ENCODE measurements around the gene CTPS2. TPM values are rescaled to one million over a fixed set of nuclear protein-coding genes. Genes with fewer than 3 reads are reported as not detected.

The CTPS2 gene
- total and polyA plus RNA-seq, 10 of the 15 experiments (the other 5 are each of a cell fraction or from before 2014, with no cell fraction given) = 5.9 to 17.8 (median 14.2) TPM

GRCh38 chrX:16578218-16578617 lies 134.3 kb downstream of the CTPS2 start:
- Histone ChIP-seq H4K20me1 (ENCODE audit: control insufficient read depth, insufficient read depth) (no peaks in the 10 kb centered on the region), H3K36me3 (ENCODE audit: control insufficient read depth in 2 of 2, insufficient read depth in 2 of 2, low read length in 1 of 2) (no peaks in the 10 kb centered on the region), H3K9ac (ENCODE audit: control insufficient read depth, insufficient read depth, low read length) (no peak overlapping the region), H2AFZ (ENCODE audit: control insufficient read depth, low read depth, low read length) (no peak overlapping the region), H3K4me3 (no peak overlapping the region), H3K9me3 (replicated peaks; ENCODE audit: control insufficient read depth, insufficient read depth, low read length) (no peaks in the 10 kb centered on the region), H3K4me2 (ENCODE audit: control insufficient read depth, insufficient read depth) (no peak overlapping the region), H3K4me1 (ENCODE audit: control insufficient read depth, insufficient read depth, low read length) (no peaks in the 10 kb centered on the region), H3K27ac (ENCODE audit: control insufficient read depth, insufficient read depth) (no peak overlapping the region), H3K27me3 (replicated peaks in 1 of 2; ENCODE audit: control insufficient read depth in 2 of 2, insufficient read depth in 2 of 2, low read length in 1 of 2) (no peaks in the 10 kb centered on the region), H3K79me2 (ENCODE audit: control insufficient read depth, insufficient read depth, low read length) (no peaks in the 10 kb centered on the region)
- ChIA-PET POLR2A (no interaction called here), CTCF (no interaction called here), SMC1A (ENCODE audit: uncharacterized antibody, unreplicated experiment) (no interaction called here), RAD21 (ENCODE audit: unreplicated experiment) (no interaction called here)
- ATAC-seq = no peak
- no peak for TF ChIP-seq SPI1 (IDR thresholded peaks at IDR 0.05; ENCODE audit: borderline replicate concordance, insufficient read depth, low read depth, low read length)
- TF ChIP-seq TCF7 (IDR thresholded peaks at IDR 0.05; ENCODE audit: borderline replicate concordance) = no peak
- no peak for TF ChIP-seq ZBTB33 (IDR thresholded peaks at IDR 0.05)
- no peak for FAIRE-seq
- in situ Hi-C loops (cut with MboI) = no loop called here
- intact Hi-C loops (cut with micrococcal nuclease; ENCODE audit: unreplicated experiment) = no loop called here
- no peak for DNase-seq (ENCODE audit: low read depth, low spot score)
- no TSS peak for BruUV-seq (replicated peaks)
- 23% methylated on average over 2 of the region's 2 CpGs for WGBS (ENCODE audit: insufficient coverage, insufficient replicate concordance, low lambda C conversion rate, missing lambda C conversion rate)

GRCh38 chrX:16577483-16578029 lies 134.9 kb downstream of the CTPS2 start:
- no peaks in the 10 kb centered on the region for H3K36me3 ChIP-seq (ENCODE audit: control insufficient read depth in 2 of 2, insufficient read depth in 2 of 2, low read length in 1 of 2)
- H3K4me2 ChIP-seq (ENCODE audit: control insufficient read depth, insufficient read depth) = no peak overlapping the region
- no peaks in the 10 kb centered on the region for H3K79me2 ChIP-seq (ENCODE audit: control insufficient read depth, insufficient read depth, low read length)
- H3K4me3 ChIP-seq = no peak overlapping the region
- no peaks in the 10 kb centered on the region for H4K20me1 ChIP-seq (ENCODE audit: control insufficient read depth, insufficient read depth)
- H2AFZ ChIP-seq (ENCODE audit: control insufficient read depth, low read depth, low read length) = no peak overlapping the region
- H3K4me1 ChIP-seq (ENCODE audit: control insufficient read depth, insufficient read depth, low read length) = no peaks in the 10 kb centered on the region
- no peaks in the 10 kb centered on the region for H3K27me3 ChIP-seq (replicated peaks in 1 of 2; ENCODE audit: control insufficient read depth in 2 of 2, insufficient read depth in 2 of 2, low read length in 1 of 2)
- ChIA-PET CTCF (no interaction called here), POLR2A (no interaction called here), RAD21 (ENCODE audit: unreplicated experiment) (no interaction called here), SMC1A (ENCODE audit: uncharacterized antibody, unreplicated experiment) (no interaction called here)
- H3K27ac ChIP-seq (ENCODE audit: control insufficient read depth, insufficient read depth) = no peak overlapping the region
- no peaks in the 10 kb centered on the region for H3K9me3 ChIP-seq (replicated peaks; ENCODE audit: control insufficient read depth, insufficient read depth, low read length)
- DNase-seq (ENCODE audit: low read depth, low spot score) (no peak), FAIRE-seq (no peak), ATAC-seq (no peak)
- in situ Hi-C loops (cut with MboI) = no loop called here
- WGBS (ENCODE audit: insufficient coverage, insufficient replicate concordance, low lambda C conversion rate, missing lambda C conversion rate) = 46% methylated on average over 2 of the region's 2 CpGs
- intact Hi-C loops (cut with micrococcal nuclease; ENCODE audit: unreplicated experiment) = no loop called here
- no peak overlapping the region for H3K9ac ChIP-seq (ENCODE audit: control insufficient read depth, insufficient read depth, low read length)
- BruUV-seq (replicated peaks) = no TSS peak
- TF ChIP-seq PAX5 (IDR thresholded peaks at IDR 0.05; ENCODE audit: borderline replicate concordance, low read depth, low read length) (no peak), MYC (IDR thresholded peaks at IDR 0.05; ENCODE audit: insufficient read depth, insufficient read length, insufficient replicate concordance, low read length, severe bottlenecking) (no peak), EP300 (IDR thresholded peaks at IDR 0.05; ENCODE audit: borderline replicate concordance in 1 of 2, control insufficient read depth in 1 of 2, low read depth in 2 of 2, low read length in 2 of 2) (no peak), SUZ12 (IDR thresholded peaks at IDR 0.05; ENCODE audit: unreplicated experiment) (no peak), JUNB (IDR thresholded peaks at IDR 0.05) (no peak), SMC3 (IDR thresholded peaks at IDR 0.05; ENCODE audit: borderline replicate concordance, low read length) (no peak), TBL1XR1 (IDR thresholded peaks at IDR 0.05; ENCODE audit: low read depth, low read length) (no peak), PAX8 (IDR thresholded peaks at IDR 0.05) (no peak), GATAD2B (conservative IDR thresholded peaks at IDR 0.05; ENCODE audit: low read depth) (no peak), SREBF2 (IDR thresholded peaks at IDR 0.05; ENCODE audit: low read length) (no peak), RUNX3 (IDR thresholded peaks at IDR 0.05; ENCODE audit: low read length) (no peak), IRF5 (IDR thresholded peaks at IDR 0.05; ENCODE audit: borderline replicate concordance) (no peak)
